ENCODE data around the gene PTPRF.
"Not testable (repeated sequence)": the region's sequence is repeated elsewhere in the genome, so short reads cannot be mapped to it uniquely, and the experiment has no call there.

PTPRF gene

DNA sequence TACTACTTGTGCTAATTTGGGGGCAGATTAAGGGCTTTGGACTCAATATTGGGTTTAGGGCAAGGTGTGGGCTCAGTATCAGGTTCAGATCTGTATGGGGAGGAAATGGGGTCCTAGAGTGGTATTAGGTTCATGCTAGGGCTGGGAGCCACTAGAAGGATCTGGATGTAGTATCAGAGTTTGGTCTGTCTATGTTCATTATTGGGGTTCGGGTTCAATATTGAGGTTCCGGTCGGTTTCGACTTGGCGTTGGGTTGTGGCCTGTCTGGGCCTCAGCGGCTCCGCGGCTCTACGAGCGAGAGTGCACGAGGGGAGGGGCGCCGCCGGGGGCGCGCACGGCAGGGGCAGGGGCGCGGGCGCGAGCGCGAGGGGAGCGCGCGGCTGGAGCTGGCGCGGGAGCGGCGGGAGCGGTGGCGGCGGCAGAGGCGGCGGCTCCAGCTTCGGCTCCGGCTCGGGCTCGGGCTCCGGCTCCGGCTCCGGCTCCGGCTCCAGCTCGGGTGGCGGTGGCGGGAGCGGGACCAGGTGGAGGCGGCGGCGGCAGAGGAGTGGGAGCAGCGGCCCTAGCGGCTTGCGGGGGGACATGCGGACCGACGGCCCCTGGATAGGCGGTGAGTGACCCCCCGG is at the start of gene PTPRF:
TSS of gene PTPRF (plus strand) at position 401 of the 624 bp plus-strand sequence. CDS start 14,193 bp downstream, outside the sequence.
- no peak for DNase-seq (ENCODE audit: insufficient read length, low spot score)
- FAIRE-seq: no peak

GRCh38 chr1:43481491-43481890 is 49.2 kb upstream of the PTPRF start:
- FAIRE-seq: no peak
- DNase-seq (ENCODE audit: insufficient read length, low spot score): no peak

GRCh38 chr1:43482215-43482614 is 48.5 kb upstream of the PTPRF start:
- FAIRE-seq: no peak
- no peak for DNase-seq (ENCODE audit: insufficient read length, low spot score)

- FAIRE-seq (no peak), DNase-seq (ENCODE audit: insufficient read length, low spot score) (no peak)
These were observed 46.3 kb upstream of the PTPRF start for GRCh38 chr1:43484367-43484766.

- FAIRE-seq: no peak
- no peak for DNase-seq (ENCODE audit: insufficient read length, low spot score)
These were observed 42.5 kb upstream of the PTPRF start for GRCh38 chr1:43488165-43488564.

DNA sequence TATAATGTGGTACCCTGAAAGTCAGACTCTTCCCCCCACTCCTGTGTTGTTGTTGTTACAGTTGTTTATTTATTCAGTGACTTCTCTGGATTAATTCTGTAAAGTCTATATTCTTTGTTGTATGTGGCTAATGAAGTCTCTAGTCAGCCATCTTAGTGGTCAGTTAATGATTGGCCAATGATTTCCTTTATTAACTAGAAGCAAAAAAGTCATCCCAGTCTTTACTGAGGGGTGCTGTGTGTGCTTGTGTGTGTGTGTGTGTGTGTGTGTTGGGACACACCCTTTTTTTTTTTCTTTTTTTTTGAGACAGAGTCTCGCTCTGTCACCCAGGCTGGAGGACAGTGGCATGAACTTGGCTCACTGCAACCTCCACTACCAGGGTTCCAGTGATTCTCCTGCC is 39.6 kb upstream of the PTPRF start:
- no peak for DNase-seq (ENCODE audit: insufficient read length, low spot score)
- FAIRE-seq: no peak

DNA sequence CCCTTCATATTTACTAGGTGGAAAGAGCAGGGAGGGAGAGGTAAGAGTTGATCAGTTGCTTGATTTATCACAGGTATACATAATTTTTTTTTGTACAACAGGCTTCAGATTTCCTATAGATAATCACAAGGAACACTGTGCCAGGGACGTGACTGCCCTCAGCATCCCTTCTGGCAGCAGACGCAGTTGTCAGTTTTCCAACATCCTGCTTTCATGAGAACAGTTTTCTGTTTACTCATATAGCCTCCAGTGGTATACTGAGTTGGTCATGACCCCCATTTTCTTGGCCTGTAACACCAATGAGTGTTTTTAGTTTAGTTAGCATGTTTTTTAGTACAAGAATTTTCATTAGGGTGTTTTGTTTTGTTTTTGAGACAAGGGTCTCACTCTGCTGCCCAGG is 37.9 kb upstream of the PTPRF start:
- FAIRE-seq: no peak
- DNase-seq (ENCODE audit: insufficient read length, low spot score): no peak

DNA sequence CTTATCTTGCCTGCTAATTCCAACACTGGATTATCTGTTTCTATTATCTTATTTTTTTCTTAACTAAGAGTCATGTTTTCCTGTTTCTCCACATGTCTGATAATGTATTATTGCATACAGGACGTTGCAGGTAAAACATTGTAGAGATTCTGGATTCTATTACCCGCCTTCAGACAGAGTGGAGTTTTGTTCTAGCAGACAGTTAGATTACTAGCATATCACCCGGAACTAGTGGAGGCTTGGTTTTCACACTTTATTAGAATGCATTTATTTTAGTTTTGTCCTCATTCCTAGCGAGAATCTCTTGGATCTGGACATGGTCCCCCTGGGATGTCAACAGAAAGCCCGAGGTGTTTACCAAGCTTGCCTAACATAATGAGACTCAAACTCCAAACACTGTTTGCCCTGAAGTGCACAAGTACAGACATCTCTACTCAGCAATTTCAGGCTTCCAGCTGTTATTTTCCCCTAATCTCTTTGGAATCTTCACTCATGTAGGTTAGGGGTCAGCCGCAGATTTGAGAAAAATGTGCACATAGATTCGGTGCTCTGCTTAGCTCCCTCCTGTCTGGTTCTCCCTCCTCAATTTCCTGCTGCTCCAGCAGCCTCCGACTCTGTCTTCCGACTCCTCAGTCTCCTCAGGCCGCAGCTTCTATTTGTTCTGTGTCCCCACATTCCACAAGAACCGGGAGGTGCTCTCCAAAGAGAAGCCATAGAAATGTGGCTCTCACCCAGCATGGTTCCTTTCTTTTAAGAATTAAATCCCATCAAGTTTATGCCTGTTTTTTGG is 36.8 kb upstream of the PTPRF start:
- FAIRE-seq: no peak
- DNase-seq (ENCODE audit: insufficient read length, low spot score): no peak

GRCh38 chr1:43495204-43495603 is 35.5 kb upstream of the PTPRF start:
- DNase-seq (ENCODE audit: insufficient read length, low spot score): no peak
- no peak for FAIRE-seq

GRCh38 chr1:43499898-43500297 is 30.8 kb upstream of the PTPRF start:
- no peak for FAIRE-seq
- no peak for DNase-seq (ENCODE audit: insufficient read length, low spot score)

- DNase-seq (ENCODE audit: insufficient read length, low spot score); FAIRE-seq: not testable (repeated sequence)
These were observed 28.9 kb upstream of the PTPRF start for GRCh38 chr1:43501806-43502205.

- DNase-seq (ENCODE audit: insufficient read length, low spot score) (no peak), FAIRE-seq (no peak)
These were observed 27.1 kb upstream of the PTPRF start for GRCh38 chr1:43503534-43503933.

DNA sequence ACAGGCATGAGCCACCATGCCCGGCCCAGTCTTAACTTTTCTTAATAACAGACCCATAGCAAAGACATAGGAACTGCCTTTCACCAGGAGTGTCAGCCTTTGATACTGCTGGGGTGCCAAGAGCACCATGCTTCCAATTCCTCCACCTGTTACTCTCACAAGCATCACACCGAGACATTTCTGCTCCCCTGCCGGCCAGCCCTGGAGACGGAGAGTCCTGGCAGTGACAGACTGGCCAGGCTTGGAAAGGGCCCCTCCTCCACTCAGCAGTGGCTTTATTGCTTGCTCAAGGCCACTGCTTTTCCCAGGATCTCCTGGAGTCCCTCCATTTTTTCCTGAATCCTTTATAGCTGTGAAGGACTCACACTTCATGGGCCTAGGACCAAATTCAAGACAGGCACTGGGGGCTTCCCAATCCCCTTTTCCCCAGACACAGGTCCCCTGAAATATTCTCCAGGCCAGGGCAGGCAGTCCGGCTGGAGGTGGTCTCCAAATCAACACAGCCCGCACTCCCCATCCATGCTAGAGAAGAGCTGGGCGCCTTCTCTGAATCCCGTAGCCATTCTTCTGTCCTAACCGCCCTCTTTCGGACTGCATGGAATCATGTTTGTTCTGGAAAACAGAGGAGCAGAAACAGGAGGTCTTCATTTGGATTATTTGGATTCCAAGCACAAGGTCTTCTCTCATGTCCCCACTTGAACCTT is 25.5 kb upstream of the PTPRF start:
- FAIRE-seq (no peak), DNase-seq (ENCODE audit: insufficient read length, low spot score) (no peak)

- no peak for DNase-seq (ENCODE audit: insufficient read length, low spot score)
- FAIRE-seq: no peak
These were observed 24.4 kb upstream of the PTPRF start for GRCh38 chr1:43506233-43506632.

- DNase-seq (ENCODE audit: insufficient read length, low spot score) (no peak), FAIRE-seq (no peak)
These were observed 23.1 kb upstream of the PTPRF start for GRCh38 chr1:43507296-43508295.

GRCh38 chr1:43509007-43509739 is 21.5 kb upstream of the PTPRF start:
- no peak for DNase-seq (ENCODE audit: insufficient read length, low spot score)
- FAIRE-seq: no peak

DNA sequence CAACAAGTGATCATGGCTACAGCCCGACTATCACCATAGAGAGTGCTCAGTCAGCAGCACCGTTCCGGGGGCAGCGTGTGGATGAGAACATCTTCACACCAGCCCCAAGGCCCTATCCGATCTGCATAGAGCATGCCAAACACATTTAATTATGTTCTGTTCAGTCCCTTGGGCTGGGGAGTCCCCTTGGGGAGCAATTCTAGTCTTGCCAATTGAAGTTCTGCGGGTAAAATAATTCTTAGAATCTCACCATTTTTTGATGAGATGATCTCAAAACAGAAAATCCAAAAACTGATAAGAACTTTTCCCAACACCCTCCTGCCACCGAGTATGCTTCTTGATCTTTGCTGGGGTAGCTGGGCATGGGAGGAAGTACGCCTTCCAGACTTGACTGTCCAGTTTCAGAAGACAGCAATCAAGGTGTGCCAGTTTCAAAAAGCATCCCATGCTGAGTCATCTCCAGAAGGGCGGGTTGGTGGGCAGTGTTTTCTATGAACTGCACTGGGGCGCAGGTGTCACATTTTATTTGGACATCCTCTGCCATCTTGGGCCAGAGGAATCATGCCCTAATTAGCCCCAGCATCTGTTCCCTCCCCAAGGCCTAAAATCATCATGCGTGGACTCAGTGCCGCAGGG is 20.8 kb upstream of the PTPRF start:
- no peak for DNase-seq (ENCODE audit: insufficient read length, low spot score)
- peak; percentile 79 for FAIRE-seq

GRCh38 chr1:43510621-43511020 is 20.1 kb upstream of the PTPRF start:
- DNase-seq (ENCODE audit: insufficient read length, low spot score): no peak
- FAIRE-seq: no peak

- FAIRE-seq (no peak), DNase-seq (ENCODE audit: insufficient read length, low spot score) (no peak)
These were observed 19.3 kb upstream of the PTPRF start for GRCh38 chr1:43511394-43511793.

All from GM19239 (cell line).